Measurements from ENCODE around the gene PLPP3. TPM values are rescaled to one million over a fixed set of nuclear protein-coding genes. Genes with fewer than 3 reads are reported as not detected.

Gene PLPP3
- total and polyA plus RNA-seq, 4 donors, result 123 to 253 (median 176) TPM

- WGBS (ENCODE audit: insufficient coverage), result under 1% methylated on average over 64 of the region's 64 CpGs
- H3K27me3 ChIP-seq (ENCODE audit: control insufficient read depth, insufficient read depth, low read length), result no peaks in the 10 kb centered on the region
- DNase-seq (ENCODE audit: low read depth in 4 of 6, low spot score in 6 of 6), result peak in 2 of 6 donors; percentile 77 to 85
- no peaks in the 10 kb centered on the region for H3K9me3 ChIP-seq (ENCODE audit: control insufficient read depth, insufficient read depth, low read length)
- H3K4me1 ChIP-seq (ENCODE audit: control insufficient read depth, insufficient read depth, low read length), result peaks cover 14% of the 10 kb centered on the region
- H3K36me3 ChIP-seq (ENCODE audit: control insufficient read depth, insufficient read depth, low read length), result no peaks in the 10 kb centered on the region
- H3K27ac ChIP-seq (ENCODE audit: low read depth, low read length), result peak overlapping the region; percentile 95
- H3K4me3 ChIP-seq (ENCODE audit: low read depth, low read length), result peak overlapping the region; percentile 83
Measured at GRCh38 chr1:56578138-56578962, 1.0 kb downstream of the PLPP3 start.

GRCh38 chr1:56577406-56578137 is 1.8 kb downstream of the PLPP3 start:
- Histone ChIP-seq H3K36me3 (ENCODE audit: control insufficient read depth, insufficient read depth, low read length) (no peaks in the 10 kb centered on the region), H3K9me3 (ENCODE audit: control insufficient read depth, insufficient read depth, low read length) (no peaks in the 10 kb centered on the region), H3K27me3 (ENCODE audit: control insufficient read depth, insufficient read depth, low read length) (no peaks in the 10 kb centered on the region), H3K27ac (ENCODE audit: low read depth, low read length) (peak overlapping the region; percentile 95), H3K4me3 (ENCODE audit: low read depth, low read length) (peak overlapping the region; percentile 83), H3K4me1 (ENCODE audit: control insufficient read depth, insufficient read depth, low read length) (peaks cover 14% of the 10 kb centered on the region)
- 6% methylated on average over 9 of the region's 12 CpGs for WGBS (ENCODE audit: insufficient coverage)
- DNase-seq (ENCODE audit: low read depth in 4 of 6, low spot score in 6 of 6), result peak in 2 of 6 donors; percentile 76

GRCh38 chr1:56576880-56577405 is 2.4 kb downstream of the PLPP3 start:
- Histone ChIP-seq H3K36me3 (ENCODE audit: control insufficient read depth, insufficient read depth, low read length) (no peaks in the 10 kb centered on the region), H3K27ac (ENCODE audit: low read depth, low read length) (peak overlapping the region; percentile 95), H3K4me1 (ENCODE audit: control insufficient read depth, insufficient read depth, low read length) (peaks cover 17% of the 10 kb centered on the region), H3K27me3 (ENCODE audit: control insufficient read depth, insufficient read depth, low read length) (no peaks in the 10 kb centered on the region), H3K4me3 (ENCODE audit: low read depth, low read length) (peak overlapping the region; percentile 83), H3K9me3 (ENCODE audit: control insufficient read depth, insufficient read depth, low read length) (no peaks in the 10 kb centered on the region)
- peak in 2 of 6 donors; percentile 74 to 94 for DNase-seq (ENCODE audit: low read depth in 4 of 6, low spot score in 6 of 6)
- no CpG with 5 or more reads among the region's 1 CpG for WGBS (ENCODE audit: insufficient coverage)

DNA sequence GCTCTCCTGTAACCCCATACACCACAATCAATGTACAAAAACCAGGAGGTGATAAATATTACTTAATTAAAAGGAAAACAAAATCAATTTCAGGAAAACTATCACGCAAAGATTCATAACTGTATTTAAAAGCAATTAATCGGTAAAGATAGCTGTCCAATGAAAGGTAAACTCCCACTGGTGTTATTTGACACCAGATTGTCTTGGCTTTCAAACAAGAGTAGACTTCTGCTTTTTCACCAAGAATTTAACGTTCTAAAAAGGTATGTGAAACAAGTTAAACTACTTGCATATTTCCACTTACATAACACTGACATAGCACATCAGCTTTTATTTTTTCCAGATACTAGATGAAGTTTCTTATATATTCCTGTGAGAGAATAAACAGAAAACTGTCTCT is 3.5 kb downstream of the PLPP3 start:
- H3K4me1 ChIP-seq (ENCODE audit: control insufficient read depth, insufficient read depth, low read length), result peaks cover 19% of the 10 kb centered on the region
- peak overlapping the region; percentile 44 for H3K27ac ChIP-seq (ENCODE audit: low read depth, low read length)
- H3K27me3 ChIP-seq (ENCODE audit: control insufficient read depth, insufficient read depth, low read length), result no peaks in the 10 kb centered on the region
- H3K4me3 ChIP-seq (ENCODE audit: low read depth, low read length), result peak overlapping the region; percentile 83
- no CpG with 5 or more reads among the region's 3 CpGs for WGBS (ENCODE audit: insufficient coverage)
- H3K9me3 ChIP-seq (ENCODE audit: control insufficient read depth, insufficient read depth, low read length), result no peaks in the 10 kb centered on the region
- H3K36me3 ChIP-seq (ENCODE audit: control insufficient read depth, insufficient read depth, low read length), result no peaks in the 10 kb centered on the region
- DNase-seq (ENCODE audit: low read depth in 4 of 6, low spot score in 6 of 6), result no peak

DNA sequence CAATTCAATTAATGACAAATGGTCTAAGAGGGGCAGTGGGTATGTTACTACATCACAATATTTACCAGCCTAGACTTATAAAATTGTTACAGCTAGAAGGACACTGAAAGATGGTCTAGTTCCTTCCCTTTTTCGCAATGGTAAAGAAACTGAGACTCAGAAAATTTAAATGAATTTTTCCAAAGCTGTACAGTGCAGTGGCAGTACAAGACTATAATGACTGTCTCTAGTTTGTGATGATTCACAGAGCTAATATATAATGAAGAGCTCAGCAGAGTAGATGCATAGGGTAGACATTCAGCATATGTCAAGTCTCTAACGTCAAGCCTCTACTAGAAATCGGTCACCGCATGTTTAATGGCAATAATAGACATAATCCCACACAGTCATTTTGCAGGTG is 4.6 kb downstream of the PLPP3 start:
- H3K4me1 ChIP-seq (ENCODE audit: control insufficient read depth, insufficient read depth, low read length), result peaks cover 19% of the 10 kb centered on the region
- H3K36me3 ChIP-seq (ENCODE audit: control insufficient read depth, insufficient read depth, low read length), result no peaks in the 10 kb centered on the region
- H3K27ac ChIP-seq (ENCODE audit: low read depth, low read length), result peak overlapping the region; percentile 29
- no peak for DNase-seq (ENCODE audit: low read depth in 4 of 6, low spot score in 6 of 6)
- no CpG with 5 or more reads among the region's 4 CpGs for WGBS (ENCODE audit: insufficient coverage)
- no peaks in the 10 kb centered on the region for H3K9me3 ChIP-seq (ENCODE audit: control insufficient read depth, insufficient read depth, low read length)
- peak overlapping the region; percentile 83 for H3K4me3 ChIP-seq (ENCODE audit: low read depth, low read length)
- no peaks in the 10 kb centered on the region for H3K27me3 ChIP-seq (ENCODE audit: control insufficient read depth, insufficient read depth, low read length)

GRCh38 chr1:56573311-56573710 is 6.1 kb downstream of the PLPP3 start:
- Histone ChIP-seq H3K27ac (ENCODE audit: low read depth, low read length) (no peak overlapping the region), H3K4me1 (ENCODE audit: control insufficient read depth, insufficient read depth, low read length) (peaks cover 24% of the 10 kb centered on the region)
- WGBS (ENCODE audit: insufficient coverage), result 14% methylated on average over 2 of the region's 4 CpGs

GRCh38 chr1:56572334-56573050 is 6.9 kb downstream of the PLPP3 start:
- no peak overlapping the region for H3K4me3 ChIP-seq (ENCODE audit: low read depth, low read length)
- 31% methylated on average over 2 of the region's 4 CpGs for WGBS (ENCODE audit: insufficient coverage)
- no peaks in the 10 kb centered on the region for H3K9me3 ChIP-seq (ENCODE audit: control insufficient read depth, insufficient read depth, low read length)
- H3K27ac ChIP-seq (ENCODE audit: low read depth, low read length), result peak overlapping the region; percentile 26
- no peaks in the 10 kb centered on the region for H3K36me3 ChIP-seq (ENCODE audit: control insufficient read depth, insufficient read depth, low read length)
- DNase-seq (ENCODE audit: low read depth in 4 of 6, low spot score in 6 of 6), result no peak
- H3K4me1 ChIP-seq (ENCODE audit: control insufficient read depth, insufficient read depth, low read length), result peaks cover 17% of the 10 kb centered on the region
- no peaks in the 10 kb centered on the region for H3K27me3 ChIP-seq (ENCODE audit: control insufficient read depth, insufficient read depth, low read length)

More at GRCh38 chr1:56573311-56573710, 6.1 kb downstream of the PLPP3 start:
- no peaks in the 10 kb centered on the region for H3K27me3 ChIP-seq (ENCODE audit: control insufficient read depth, insufficient read depth, low read length)
- no peaks in the 10 kb centered on the region for H3K9me3 ChIP-seq (ENCODE audit: control insufficient read depth, insufficient read depth, low read length)
- no peak for DNase-seq (ENCODE audit: low read depth in 4 of 6, low spot score in 6 of 6)
- no peaks in the 10 kb centered on the region for H3K36me3 ChIP-seq (ENCODE audit: control insufficient read depth, insufficient read depth, low read length)
- H3K4me3 ChIP-seq (ENCODE audit: low read depth, low read length), result no peak overlapping the region

GRCh38 chr1:56571448-56571847 is 7.9 kb downstream of the PLPP3 start:
- H3K27me3 ChIP-seq (ENCODE audit: control insufficient read depth, insufficient read depth, low read length), result no peaks in the 10 kb centered on the region
- H3K4me3 ChIP-seq (ENCODE audit: low read depth, low read length), result no peak overlapping the region
- H3K9me3 ChIP-seq (ENCODE audit: control insufficient read depth, insufficient read depth, low read length), result no peaks in the 10 kb centered on the region
- WGBS (ENCODE audit: insufficient coverage), result no CpG with 5 or more reads among the region's 1 CpG
- no peak for DNase-seq (ENCODE audit: low read depth in 4 of 6, low spot score in 6 of 6)
- H3K4me1 ChIP-seq (ENCODE audit: control insufficient read depth, insufficient read depth, low read length), result peaks cover 20% of the 10 kb centered on the region
- no peaks in the 10 kb centered on the region for H3K36me3 ChIP-seq (ENCODE audit: control insufficient read depth, insufficient read depth, low read length)
- H3K27ac ChIP-seq (ENCODE audit: low read depth, low read length), result no peak overlapping the region

DNA sequence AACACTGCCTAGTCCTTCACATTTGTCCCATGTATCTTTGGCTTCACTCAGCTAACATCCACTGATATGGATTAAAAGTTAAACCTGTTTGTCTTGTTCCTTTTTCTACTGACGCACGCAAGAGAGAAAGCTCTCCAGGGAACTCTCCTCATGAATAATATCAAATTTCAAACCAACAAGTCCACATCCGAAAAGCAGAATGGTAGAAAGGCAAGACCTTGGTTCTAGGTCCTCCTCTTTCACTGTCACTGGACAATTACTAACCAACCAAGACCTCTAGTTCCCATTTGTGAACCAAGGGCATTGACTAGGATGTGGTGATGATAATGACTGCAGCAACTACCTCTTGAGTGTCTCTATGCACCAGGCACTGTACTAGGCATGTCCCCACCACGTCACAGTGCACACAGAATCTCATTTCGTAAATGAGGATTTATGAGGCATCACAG is 8.4 kb downstream of the PLPP3 start:
- DNase-seq (ENCODE audit: low read depth in 4 of 6, low spot score in 6 of 6), result no peak
- peaks cover 20% of the 10 kb centered on the region for H3K4me1 ChIP-seq (ENCODE audit: control insufficient read depth, insufficient read depth, low read length)
- no peak overlapping the region for H3K4me3 ChIP-seq (ENCODE audit: low read depth, low read length)
- WGBS (ENCODE audit: insufficient coverage), result 51% methylated on average over 4 of the region's 5 CpGs
- H3K27ac ChIP-seq (ENCODE audit: low read depth, low read length), result no peak overlapping the region
- no peaks in the 10 kb centered on the region for H3K36me3 ChIP-seq (ENCODE audit: control insufficient read depth, insufficient read depth, low read length)
- no peaks in the 10 kb centered on the region for H3K27me3 ChIP-seq (ENCODE audit: control insufficient read depth, insufficient read depth, low read length)
- H3K9me3 ChIP-seq (ENCODE audit: control insufficient read depth, insufficient read depth, low read length), result no peaks in the 10 kb centered on the region

Measured in spinal cord (tissue), 10 donors.